Testis (tissue), 3 donors: Measurements from ENCODE around the gene LCN10. TPM values are rescaled to one million over a fixed set of nuclear protein-coding genes. Genes with fewer than 3 reads are reported as not detected.

Experiments used
- DNase-seq: peaks from one replicate; pipeline ENCODE4 v3.0.0-alpha.2; 2019
- H3K27ac ChIP-seq, 2 donors: fragments of 200-600 bp; sonication (generic); one replicate each; pipeline ENCODE4 v1.5.1; 2019
- H3K27me3 ChIP-seq: fragments of 200-600 bp; sonication (generic); one replicate; pipeline ENCODE4 v1.5.1; 2019
- H3K36me3 ChIP-seq: fragments of 200-600 bp; sonication (generic); one replicate; pipeline ENCODE4 v1.5.1; 2017; ENCODE audit warnings: low read depth; ENCODE audit errors: missing control alignments
- H3K4me1 ChIP-seq: fragments of 200-600 bp; sonication (generic); one replicate; pipeline ENCODE4 v1.5.1; 2019
- H3K4me3 ChIP-seq, 2 donors: fragments of 200-600 bp; sonication (generic); one replicate each; pipeline ENCODE4 v1.5.1; 2017 to 2019
- H3K9me3 ChIP-seq: fragments of 200-600 bp; sonication (generic); one replicate; pipeline ENCODE4 v1.5.1; 2017
- POLR2A ChIP-seq: fragments of 450-650 bp; IDR thresholded peaks from one replicate; pipeline ENCODE4 v1.6.1; 2017; ENCODE audit warnings: antibody characterized with exemption, mild to moderate bottlenecking, moderate library complexity
- WGBS, 2 donors: methylation state at CpG; one replicate each; pipeline ENCODE4 v1.1.5; 2018; 5-methylcytosine and 5-hydroxymethylcytosine counted together
- intact Hi-C: fragments of 100-400 bp; cut with DNase I; formaldehyde crosslinking; loops from one replicate; pipeline ENCODE4 v1.15.1; 2023; ENCODE audit warnings: low total_unique reads
- polyA plus RNA-seq: library from polyadenylated mRNA; stranded (reverse); fragments of 350-450 nt; fragmentation: Illumina TruSeq; extraction: RNeasy Lipid Tissue Mini Kit (QIAGEN cat#74804); gene quantifications from one replicate; pipeline ENCODE4 v1.2.3, GENCODE V29; 2014; ENCODE audit warnings: low read depth, low replicate concordance; ENCODE audit not compliant: insufficient read depth
- total RNA-seq, 2 donors: library from RNA; depleted of rRNA; stranded (reverse); fragments of >200 nt; gene quantifications; one replicate each; pipeline ENCODE4 v1.2.3, GENCODE V29; 2016
- TF ChIP-seq, protein P1 (sequence below), 3 experiments: fragments of 450-650 bp in 2 of 3; fragments of 200-600 bp in 1 of 3; sonication (generic) in 1 of 3; IDR thresholded peaks; one replicate each; pipeline ENCODE4 v1.5.1; 2016 to 2019; ENCODE audit warnings: antibody characterized with exemption in 3 of 3, mild to moderate bottlenecking in 2 of 3, moderate library complexity in 1 of 3

LCN10 gene
- total and polyA plus RNA-seq, 3 donors from 2014 or later = 8.3 to 11.7 (median 8.7) TPM

DNA sequence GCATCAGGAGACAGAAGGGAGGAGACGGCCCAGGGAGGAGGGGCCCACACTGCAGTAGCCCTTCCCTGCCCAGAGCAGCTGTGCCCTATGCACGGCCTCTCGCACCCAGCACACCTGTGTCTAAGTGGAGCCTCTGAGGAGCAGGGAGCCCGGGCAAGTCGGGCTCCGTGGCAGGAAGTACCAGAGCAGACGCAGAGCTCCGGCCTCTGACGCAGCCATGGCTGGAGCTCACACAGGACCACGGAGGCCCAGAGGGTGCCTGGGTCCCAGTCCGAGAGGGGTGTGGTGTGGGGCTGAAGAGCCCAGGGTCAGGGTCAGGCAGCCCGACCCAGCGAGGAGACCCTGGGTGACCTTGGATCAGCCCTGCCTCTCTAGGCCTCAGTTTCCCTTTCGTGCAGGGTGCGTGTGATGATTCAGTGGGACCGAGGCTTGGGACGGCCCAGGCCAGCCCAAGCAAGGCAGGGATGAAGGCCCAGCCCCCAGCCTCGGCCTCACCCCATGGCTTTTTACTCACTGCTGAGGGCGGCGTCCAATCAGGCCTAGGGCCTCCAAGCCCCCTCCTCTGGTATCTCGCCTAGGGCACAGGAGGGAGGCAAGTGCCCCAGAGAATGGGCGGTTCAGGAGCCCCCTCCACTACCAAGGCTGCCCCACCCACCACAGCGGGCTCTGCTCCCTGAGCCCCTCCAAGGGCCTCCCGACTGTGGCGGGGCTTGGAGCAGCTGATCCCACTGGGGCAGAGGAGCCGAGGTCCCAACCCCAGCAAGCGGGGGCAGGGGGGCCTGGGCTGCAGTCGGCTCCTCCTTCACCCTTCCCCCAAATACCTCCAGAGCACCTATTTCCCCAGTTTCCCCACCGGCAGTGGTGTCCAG lies 51.2 kb downstream of the LCN10 start:
- Histone ChIP-seq H3K27me3 (no peaks in the 10 kb centered on the region), H3K9me3 (no peaks in the 10 kb centered on the region), H3K27ac (no peak overlapping the region), H3K4me3 (no peak overlapping the region), H3K36me3 (no peaks in the 10 kb centered on the region), H3K4me1 (peaks cover 8% of the 10 kb centered on the region)
- TF ChIP-seq POLR2A = no peak
- TF ChIP-seq, protein P1, sequence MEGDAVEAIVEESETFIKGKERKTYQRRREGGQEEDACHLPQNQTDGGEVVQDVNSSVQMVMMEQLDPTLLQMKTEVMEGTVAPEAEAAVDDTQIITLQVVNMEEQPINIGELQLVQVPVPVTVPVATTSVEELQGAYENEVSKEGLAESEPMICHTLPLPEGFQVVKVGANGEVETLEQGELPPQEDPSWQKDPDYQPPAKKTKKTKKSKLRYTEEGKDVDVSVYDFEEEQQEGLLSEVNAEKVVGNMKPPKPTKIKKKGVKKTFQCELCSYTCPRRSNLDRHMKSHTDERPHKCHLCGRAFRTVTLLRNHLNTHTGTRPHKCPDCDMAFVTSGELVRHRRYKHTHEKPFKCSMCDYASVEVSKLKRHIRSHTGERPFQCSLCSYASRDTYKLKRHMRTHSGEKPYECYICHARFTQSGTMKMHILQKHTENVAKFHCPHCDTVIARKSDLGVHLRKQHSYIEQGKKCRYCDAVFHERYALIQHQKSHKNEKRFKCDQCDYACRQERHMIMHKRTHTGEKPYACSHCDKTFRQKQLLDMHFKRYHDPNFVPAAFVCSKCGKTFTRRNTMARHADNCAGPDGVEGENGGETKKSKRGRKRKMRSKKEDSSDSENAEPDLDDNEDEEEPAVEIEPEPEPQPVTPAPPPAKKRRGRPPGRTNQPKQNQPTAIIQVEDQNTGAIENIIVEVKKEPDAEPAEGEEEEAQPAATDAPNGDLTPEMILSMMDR (IDR thresholded peaks at IDR 0.05) = no peak
- intact Hi-C loops = no loop called here
- DNase-seq = no peak
- WGBS, 2 donors = 81 to 93% methylated on average over 18 to 29 of the region's 29 CpGs

DNA sequence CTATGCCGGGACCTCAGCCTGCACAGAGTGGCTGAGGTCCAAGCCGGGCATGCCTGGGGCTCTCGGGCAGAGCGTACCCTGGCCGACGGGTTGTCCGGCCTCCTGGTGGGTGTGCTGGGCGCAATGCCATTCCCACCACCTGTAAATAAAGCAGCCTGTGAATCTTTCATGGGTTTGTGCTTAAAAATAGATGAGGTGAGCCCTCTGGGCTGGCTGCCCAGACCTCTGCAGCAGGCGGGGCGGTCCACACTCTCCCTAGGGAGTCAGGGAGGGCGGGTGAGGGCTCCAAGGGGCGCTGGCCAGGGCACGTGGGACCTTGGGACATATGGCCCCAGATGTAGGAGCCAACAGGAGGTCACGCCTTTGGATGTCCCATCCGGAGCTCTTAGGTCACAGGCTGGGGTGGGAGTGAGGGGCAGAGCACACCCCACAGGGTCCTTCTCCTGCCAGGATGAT lies 51.9 kb downstream of the LCN10 start:
- intact Hi-C loops = no loop called here
- Histone ChIP-seq H3K9me3 (no peaks in the 10 kb centered on the region), H3K27ac (no peak overlapping the region), H3K36me3 (no peaks in the 10 kb centered on the region), H3K4me3 (no peak overlapping the region), H3K4me1 (peaks cover 16% of the 10 kb centered on the region), H3K27me3 (no peaks in the 10 kb centered on the region)
- no peak for DNase-seq
- TF ChIP-seq, protein P1 (IDR thresholded peaks at IDR 0.05) = no peak
- no peak for TF ChIP-seq POLR2A
- 44 to 82% methylated on average over 8 to 15 of the region's 15 CpGs for WGBS, 2 donors

DNA sequence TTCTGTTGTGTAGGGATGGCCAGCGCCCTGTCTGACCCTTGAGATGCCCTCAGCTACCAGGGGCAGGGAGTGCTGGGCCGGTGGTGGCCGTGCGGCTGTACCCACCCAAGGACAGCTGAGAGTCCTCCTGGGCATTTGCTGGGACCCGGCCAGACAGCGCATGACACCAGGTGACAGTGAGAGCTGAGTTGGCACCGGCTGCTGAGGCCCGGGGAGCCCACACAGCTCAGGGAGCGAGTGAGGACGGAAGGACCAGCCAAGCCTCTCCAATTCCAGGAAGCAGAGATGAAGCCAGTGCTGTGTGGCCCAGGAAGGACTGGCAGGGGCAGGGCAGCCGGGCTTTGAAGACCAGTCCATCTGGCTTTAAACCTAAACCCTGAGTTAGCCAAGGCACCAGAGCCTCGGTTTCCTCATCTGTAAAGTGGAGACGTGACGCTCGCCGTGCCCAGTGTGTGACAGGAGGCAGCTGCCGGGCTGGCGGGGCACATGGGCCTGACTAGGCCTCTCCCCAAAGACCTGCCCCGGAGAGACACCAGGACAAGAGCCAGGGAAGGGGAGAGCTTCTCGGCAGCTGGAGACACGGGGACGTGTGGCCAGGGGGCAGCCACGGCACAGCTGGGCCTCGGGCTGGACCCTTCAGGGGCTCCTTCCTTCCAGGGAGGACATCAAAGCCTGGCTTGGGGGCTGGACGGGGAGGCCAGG lies 52.5 kb downstream of the LCN10 start:
- DNase-seq = no peak
- Histone ChIP-seq H3K9me3 (no peaks in the 10 kb centered on the region), H3K36me3 (no peaks in the 10 kb centered on the region), H3K4me3 (no peak overlapping the region), H3K4me1 (peaks cover 19% of the 10 kb centered on the region), H3K27me3 (no peaks in the 10 kb centered on the region), H3K27ac (no peak overlapping the region)
- intact Hi-C loops = no loop called here
- WGBS, 2 donors = 72 to 78% methylated on average over 21 to 25 of the region's 25 CpGs
- TF ChIP-seq, protein P1 (IDR thresholded peaks at IDR 0.05) = no peak
- TF ChIP-seq POLR2A = no peak

DNA sequence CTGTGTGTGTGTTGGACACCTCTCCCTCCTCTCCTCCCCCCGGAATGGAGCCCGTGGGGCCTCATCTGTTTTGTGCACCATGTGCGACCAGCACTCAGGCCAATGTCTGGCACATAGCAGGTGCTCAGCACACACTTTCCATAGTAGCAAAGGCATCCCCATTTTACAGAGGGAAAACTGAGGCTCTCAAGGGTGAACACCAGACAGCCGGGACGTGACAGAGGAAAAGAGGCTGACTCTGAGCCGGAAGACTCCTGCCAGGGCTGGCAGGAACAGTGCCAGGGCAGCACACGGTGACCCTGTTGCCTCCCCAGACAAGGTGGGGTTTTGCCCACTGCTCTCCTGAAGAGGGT lies 53.7 kb downstream of the LCN10 start:
- WGBS, 2 donors = 80 to 85% methylated on average over 3 to 7 of the region's 7 CpGs
- Histone ChIP-seq H3K9me3 (no peaks in the 10 kb centered on the region), H3K27me3 (no peaks in the 10 kb centered on the region), H3K27ac (no peak overlapping the region), H3K4me1 (peaks cover 19% of the 10 kb centered on the region), H3K36me3 (no peaks in the 10 kb centered on the region), H3K4me3 (no peak overlapping the region)
- DNase-seq = no peak
- intact Hi-C loops = no loop called here
- TF ChIP-seq POLR2A = no peak
- TF ChIP-seq, protein P1 (IDR thresholded peaks at IDR 0.05) = no peak
